GM10266 (cell line): Measurements from ENCODE around the gene POP7.

Source experiments
- DNase-seq: peaks from one replicate; pipeline ENCODE4 v3.0.0; 2012; ENCODE audit errors: extremely low spot score
- CTCF ChIP-seq: IDR thresholded peaks from 2 replicates; pipeline ENCODE4 v1.5.1; 2012; ENCODE audit warnings: mild to moderate bottlenecking, low read depth; ENCODE audit not compliant: control insufficient read depth, insufficient read depth; ENCODE audit errors: missing control alignments

Gene POP7

GRCh38 chr7:100726996-100727761, 21.3 kb downstream of the POP7 start:
- DNase-seq = no peak
- TF ChIP-seq CTCF = no peak

GRCh38 chr7:100728196-100728595, 22.3 kb downstream of the POP7 start:
- no peak for TF ChIP-seq CTCF
- no peak for DNase-seq

- no peak for DNase-seq
- no peak for TF ChIP-seq CTCF
These were observed 24.3 kb downstream of the POP7 start for GRCh38 chr7:100730136-100730800.

- no peak for DNase-seq
- no peak for TF ChIP-seq CTCF
These were observed 26.2 kb downstream of the POP7 start for GRCh38 chr7:100731937-100732636.

- no peak for DNase-seq
- TF ChIP-seq CTCF = no peak
These were observed 29.8 kb downstream of the POP7 start for GRCh38 chr7:100735730-100736129.

GRCh38 chr7:100736671-100737070, 30.8 kb downstream of the POP7 start:
- DNase-seq = no peak
- no peak for TF ChIP-seq CTCF
